Right atrium auricular region (tissue), 2 donors: ENCODE results near the gene COL24A1. TPM values are rescaled to one million over a fixed set of nuclear protein-coding genes. Genes with fewer than 3 reads are reported as not detected.

Experiments
- DNase-seq: peaks from one replicate; pipeline ENCODE4 v3.0.0-alpha.2; 2019; ENCODE audit warnings: low spot score
- H3K27ac ChIP-seq, 2 donors: fragments of 200-600 bp; sonication (generic); 1 replicate in 1 of 2; 2 replicates in 1 of 2; pipeline ENCODE4 v1.5.1; 2016 to 2019
- H3K27me3 ChIP-seq, 2 donors: fragments of 200-600 bp; sonication (generic); one replicate each; pipeline versions ENCODE4 v1.5.1 to v1.6.0; 2017 to 2019
- H3K36me3 ChIP-seq: fragments of 200-600 bp; sonication (generic); one replicate; pipeline ENCODE4 v1.5.1; 2016
- H3K4me1 ChIP-seq, 2 donors: fragments of 200-600 bp; sonication (generic); one replicate each; pipeline versions ENCODE4 v1.5.1 to v1.6.0; 2017 to 2019
- H3K4me3 ChIP-seq, 2 donors: fragments of 200-600 bp; sonication (generic); 1 replicate in 1 of 2; 2 replicates in 1 of 2; pipeline ENCODE4 v1.5.1; 2017 to 2019; ENCODE audit warnings: mild to moderate bottlenecking in 1 of 2, moderate library complexity in 1 of 2
- H3K9me3 ChIP-seq, 2 donors: fragments of 200-600 bp; sonication (generic); one replicate each; pipeline ENCODE4 v1.5.1; 2019
- CTCF ChIP-seq, 2 donors: fragments of 200-600 bp; sonication (generic); IDR thresholded peaks; one replicate each; pipeline ENCODE4 v1.5.1; 2019; ENCODE audit warnings: antibody characterized with exemption in 2 of 2
- total RNA-seq, 2 donors: library from RNA; depleted of rRNA; stranded (reverse); fragments of >200 nt; gene quantifications; one replicate each; pipeline ENCODE4 v1.1.0, GENCODE V29; 2016

Gene COL24A1
- total RNA-seq, 2 donors from 2014 or later = 0.67 to 1.0 TPM

DNA sequence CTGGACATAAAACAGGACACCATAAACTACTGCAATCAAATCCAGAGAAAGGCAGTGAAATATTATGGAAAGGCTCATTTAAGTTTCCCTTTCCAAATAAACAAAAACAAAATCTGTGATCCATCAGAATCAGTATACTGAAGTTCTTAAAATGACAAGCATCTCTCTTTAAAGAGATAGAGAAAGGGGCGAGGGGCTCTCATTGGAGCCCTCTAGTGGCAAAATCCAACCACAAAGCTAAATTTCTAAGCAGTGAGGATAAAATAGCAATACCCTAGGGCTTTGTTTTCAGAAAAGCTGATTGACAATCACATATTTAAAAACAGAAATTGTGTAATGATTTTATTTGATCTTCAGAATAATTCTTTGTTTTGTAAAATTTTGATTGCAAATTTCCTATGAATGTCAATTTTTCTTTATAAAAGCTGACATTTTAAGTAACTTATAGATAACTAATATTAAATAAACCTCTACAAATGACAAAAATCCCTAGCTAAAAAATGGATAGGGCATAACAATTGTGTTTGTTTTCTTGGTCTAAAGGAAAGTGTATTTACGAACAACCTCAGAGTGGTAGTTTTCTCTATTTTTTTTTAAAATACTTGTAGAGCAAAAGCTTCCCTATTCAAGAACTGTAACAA is 138.2 kb downstream of the COL24A1 start:
- Histone ChIP-seq H3K27ac (no peak overlapping the region), H3K4me3 (no peak overlapping the region), H3K4me1 (no peaks in the 10 kb centered on the region), H3K9me3 (no peaks in the 10 kb centered on the region), H3K27me3 (no peaks in the 10 kb centered on the region), H3K36me3 (no peaks in the 10 kb centered on the region)
- no peak for DNase-seq
- TF ChIP-seq CTCF (IDR thresholded peaks at IDR 0.05) = peak; percentile 36 to 78

DNA sequence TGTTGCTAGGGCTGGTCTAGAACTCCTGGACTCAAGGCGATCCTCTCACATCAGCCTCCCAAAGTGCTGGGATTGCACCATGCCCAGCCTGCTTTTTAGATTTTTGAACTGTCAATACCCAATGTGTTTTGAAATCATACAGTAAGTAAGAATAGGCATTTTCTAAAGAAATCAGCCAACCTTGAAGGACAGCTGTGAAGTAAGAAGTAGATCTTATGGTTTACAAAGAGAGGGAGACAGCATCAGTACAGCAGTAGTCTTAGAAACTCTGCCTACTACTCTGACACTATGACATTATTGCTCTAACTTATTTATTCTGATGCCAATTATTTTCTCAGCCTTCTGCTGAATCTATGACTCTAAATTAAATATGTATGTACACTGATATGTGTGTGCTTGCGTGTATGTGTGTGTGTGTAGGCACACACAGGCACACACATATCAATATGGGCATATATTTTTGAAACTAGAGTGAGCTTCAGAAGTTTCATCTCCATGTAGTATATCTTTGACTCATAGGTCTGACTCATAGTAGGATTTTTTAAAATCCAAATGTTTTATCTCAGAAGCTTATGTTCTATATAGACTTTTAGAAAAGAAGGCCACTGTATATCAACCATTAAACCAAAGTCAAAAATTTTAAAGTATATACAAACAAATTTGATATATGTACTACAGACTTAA is 140.4 kb downstream of the COL24A1 start:
- no peak overlapping the region for H3K27ac ChIP-seq
- H3K9me3 ChIP-seq = no peaks in the 10 kb centered on the region
- no peak for DNase-seq
- no peak for TF ChIP-seq CTCF (IDR thresholded peaks at IDR 0.05)
- no peak overlapping the region for H3K4me3 ChIP-seq
- no peaks in the 10 kb centered on the region for H3K36me3 ChIP-seq
- H3K27me3 ChIP-seq = no peaks in the 10 kb centered on the region
- H3K4me1 ChIP-seq = no peaks in the 10 kb centered on the region

- TF ChIP-seq CTCF (IDR thresholded peaks at IDR 0.05) = no peak
- Histone ChIP-seq H3K27ac (no peak overlapping the region), H3K4me1 (no peaks in the 10 kb centered on the region), H3K36me3 (no peaks in the 10 kb centered on the region), H3K9me3 (no peaks in the 10 kb centered on the region), H3K4me3 (no peak overlapping the region), H3K27me3 (no peaks in the 10 kb centered on the region)
- no peak for DNase-seq
These were observed 141.2 kb downstream of the COL24A1 start for GRCh38 chr1:86015375-86015774.

- Histone ChIP-seq H3K36me3 (no peaks in the 10 kb centered on the region), H3K9me3 (peaks cover 0 to 9% of the 10 kb centered on the region in 2 donors), H3K27me3 (no peaks in the 10 kb centered on the region), H3K27ac (no peak overlapping the region), H3K4me1 (no peaks in the 10 kb centered on the region), H3K4me3 (no peak overlapping the region)
- no peak for TF ChIP-seq CTCF (IDR thresholded peaks at IDR 0.05)
- no peak for DNase-seq
These were observed 156.0 kb downstream of the COL24A1 start for GRCh38 chr1:86000601-86001000.

DNA sequence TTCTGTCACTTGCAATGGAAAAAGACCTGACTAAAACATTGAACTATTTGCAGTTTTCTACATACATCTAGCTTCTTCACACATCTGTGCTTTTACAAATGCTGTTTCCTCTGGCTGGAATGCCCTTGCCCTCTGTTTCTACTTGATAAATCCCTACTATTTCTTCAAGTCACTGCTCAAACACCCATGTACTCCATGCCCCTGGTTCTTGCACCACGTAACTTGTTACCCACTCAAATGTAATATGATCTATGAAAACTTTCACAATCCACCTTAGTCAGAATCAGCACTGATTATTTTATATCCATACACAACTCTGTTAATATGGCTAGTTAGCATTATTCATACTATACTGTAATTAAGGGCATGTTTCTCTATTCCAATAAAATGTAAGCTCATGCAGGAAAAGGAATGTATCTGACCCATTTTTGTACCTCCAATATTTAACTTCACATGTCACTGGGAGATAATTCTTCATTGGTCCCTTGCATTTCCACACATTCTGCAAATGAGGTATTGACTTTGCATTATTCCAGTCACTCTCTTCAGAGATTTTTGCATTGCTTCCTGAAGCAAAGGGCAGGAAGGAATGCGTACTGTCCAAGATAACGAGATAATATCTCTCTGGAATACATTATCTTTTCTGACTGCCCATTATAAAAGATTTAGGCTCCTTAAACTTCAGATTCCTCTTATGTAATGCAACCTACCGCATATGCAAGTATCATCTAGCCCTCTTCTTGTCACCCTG is 158.3 kb downstream of the COL24A1 start:
- Histone ChIP-seq H3K27ac (no peak overlapping the region), H3K4me3 (no peak overlapping the region), H3K36me3 (no peaks in the 10 kb centered on the region), H3K9me3 (no peaks in the 10 kb centered on the region), H3K4me1 (no peaks in the 10 kb centered on the region), H3K27me3 (no peaks in the 10 kb centered on the region)
- TF ChIP-seq CTCF (IDR thresholded peaks at IDR 0.05) = no peak
- DNase-seq = no peak
